Daoy (cell line): ENCODE results near the gene IL11RA. TPM values are rescaled to one million over a fixed set of nuclear protein-coding genes. Genes with fewer than 3 reads are reported as not detected.

Experiments used
- DNase-seq: peaks from one replicate; pipeline ENCODE4 v3.0.0-alpha.2; 2015; ENCODE audit warnings: low read depth
- total RNA-seq: library from RNA; depleted of rRNA; stranded (reverse); fragments of >200 nt; shearing (Covaris generic); gene quantifications from 2 replicates; pipeline ENCODE4 v1.2.3, GENCODE V29; 2014; rRNA removed

The IL11RA gene
- total RNA-seq, result 6.1 and 9.0 TPM in 2 replicates

DNA sequence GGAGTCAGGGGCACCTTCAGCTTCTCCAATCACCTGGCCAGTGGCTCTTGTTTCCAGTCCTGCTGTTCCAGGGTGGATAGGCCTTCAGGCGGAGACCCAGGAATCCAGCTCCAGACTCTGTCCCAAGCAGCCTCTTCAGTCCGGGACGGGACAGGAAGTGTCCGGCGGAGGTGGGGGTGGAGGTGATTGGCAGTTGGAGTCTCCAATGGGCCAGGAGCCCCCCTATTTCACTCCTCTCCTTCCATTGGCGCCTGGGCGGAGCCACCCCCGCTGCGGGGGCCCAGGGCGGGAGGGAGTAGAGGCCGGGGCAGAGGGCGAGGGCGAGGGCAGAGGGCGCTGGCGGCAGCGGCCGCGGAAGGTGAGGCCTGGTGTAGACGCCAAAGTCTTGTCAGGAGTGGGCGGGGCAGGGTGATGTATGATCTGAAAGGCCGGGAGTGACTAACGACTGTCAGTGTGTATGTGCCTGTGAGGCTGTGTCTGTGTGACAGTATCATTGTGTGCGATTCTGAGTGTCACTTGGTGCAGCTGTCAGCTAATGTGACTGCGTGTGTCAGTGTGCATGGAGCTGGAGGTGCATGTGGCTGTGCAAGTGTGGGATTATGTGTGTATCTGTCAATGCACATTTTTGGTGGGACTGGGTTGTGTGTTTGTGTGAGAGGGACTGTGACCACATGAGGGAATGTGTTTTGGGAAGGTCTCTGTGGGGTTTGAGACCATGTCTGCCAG lies at the start of gene IL11RA:
IL11RA (plus strand) TSS at position 310 of the 726 bp plus-strand sequence. CDS start 3,033 bp downstream, outside the sequence.
- peak; percentile 87 for DNase-seq

DNA sequence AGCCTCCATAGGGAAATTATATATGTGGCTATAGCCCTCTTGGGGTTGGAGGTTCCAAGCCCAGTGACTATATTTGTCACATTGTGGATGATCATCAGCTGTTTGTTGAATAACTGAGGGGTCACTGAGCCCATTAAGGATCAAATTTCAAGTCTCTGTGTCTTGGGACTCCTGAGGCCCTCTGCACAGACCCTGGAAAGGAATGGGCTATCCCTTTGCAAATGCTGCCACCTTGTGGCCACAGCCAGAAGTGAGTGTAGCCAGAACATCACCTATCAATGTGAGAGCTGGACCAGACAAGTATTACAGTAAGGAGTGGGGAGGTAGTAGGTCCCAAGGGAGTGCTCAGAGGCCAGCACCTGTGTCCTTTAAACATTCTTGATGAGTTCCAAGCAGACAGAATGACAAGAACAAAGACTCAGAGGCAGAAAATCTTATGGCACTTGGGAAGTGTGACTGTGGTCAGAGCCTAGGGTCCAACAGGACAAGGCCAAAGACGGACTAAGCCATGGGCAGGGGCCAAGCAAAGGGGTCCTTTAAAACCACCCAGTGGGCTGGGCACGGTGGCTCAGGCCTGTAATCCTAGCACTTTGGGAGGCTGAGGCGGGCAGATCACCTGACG lies 48.3 kb upstream of the IL11RA start:
- DNase-seq, result peak; percentile 79

DNA sequence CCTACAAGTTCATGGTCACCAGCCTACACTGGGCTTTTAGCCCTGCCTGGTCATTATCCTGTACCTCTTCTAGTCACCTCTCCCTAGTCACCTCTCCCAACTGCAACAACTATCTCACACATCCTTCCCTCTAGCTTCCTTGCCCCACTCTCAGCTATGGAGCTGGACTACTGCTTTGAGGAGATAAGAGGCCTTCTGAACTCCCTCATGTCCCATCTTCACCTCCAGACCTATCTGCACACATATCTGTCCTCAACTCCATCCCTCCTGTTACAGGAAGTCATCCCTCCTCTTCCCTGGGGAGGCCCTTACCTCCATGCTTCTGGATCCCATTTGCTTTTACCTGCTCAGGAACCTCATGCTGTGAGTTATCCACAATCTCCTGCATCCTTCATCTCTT lies 45.8 kb upstream of the IL11RA start:
- no peak for DNase-seq

DNA sequence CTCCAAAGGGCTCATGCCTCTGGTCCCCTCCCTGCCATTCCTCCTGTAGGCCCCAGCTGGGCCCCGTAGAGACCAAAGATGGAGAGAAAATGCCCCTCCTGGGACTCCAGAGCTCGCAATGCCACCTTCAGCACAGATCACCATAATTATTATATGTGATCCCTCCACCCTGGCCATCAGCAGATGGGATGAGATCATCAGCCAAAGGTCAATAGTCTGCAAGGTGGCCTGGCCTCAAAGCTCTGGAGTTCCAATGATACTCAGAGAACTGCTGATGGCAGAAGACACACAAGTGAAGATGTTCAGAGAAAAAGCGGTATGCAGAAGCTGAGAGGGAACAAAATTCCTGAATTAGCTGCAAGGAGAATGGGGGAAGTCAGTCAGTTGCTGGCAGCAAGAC lies 45.1 kb upstream of the IL11RA start:
- no peak for DNase-seq

DNA sequence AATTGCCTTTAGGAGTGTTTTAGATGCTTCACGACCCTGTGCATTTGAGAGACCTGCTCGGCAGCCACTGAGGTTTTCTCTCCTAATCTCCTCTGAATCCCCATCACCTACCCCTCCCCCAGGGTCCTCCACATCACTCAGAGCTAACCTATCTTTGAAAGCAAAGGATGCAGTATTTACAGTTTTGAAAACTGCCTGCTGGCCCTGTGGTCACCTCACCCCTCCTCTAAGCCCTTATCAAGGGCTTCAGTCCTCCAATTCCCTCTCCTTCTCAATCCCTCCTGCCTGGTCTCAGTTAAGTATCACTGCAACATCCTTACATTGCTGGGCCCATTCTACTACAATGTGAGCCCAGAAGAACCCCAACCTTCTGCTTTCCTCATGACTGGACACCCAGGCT lies 44.7 kb upstream of the IL11RA start:
- DNase-seq, result no peak

DNA sequence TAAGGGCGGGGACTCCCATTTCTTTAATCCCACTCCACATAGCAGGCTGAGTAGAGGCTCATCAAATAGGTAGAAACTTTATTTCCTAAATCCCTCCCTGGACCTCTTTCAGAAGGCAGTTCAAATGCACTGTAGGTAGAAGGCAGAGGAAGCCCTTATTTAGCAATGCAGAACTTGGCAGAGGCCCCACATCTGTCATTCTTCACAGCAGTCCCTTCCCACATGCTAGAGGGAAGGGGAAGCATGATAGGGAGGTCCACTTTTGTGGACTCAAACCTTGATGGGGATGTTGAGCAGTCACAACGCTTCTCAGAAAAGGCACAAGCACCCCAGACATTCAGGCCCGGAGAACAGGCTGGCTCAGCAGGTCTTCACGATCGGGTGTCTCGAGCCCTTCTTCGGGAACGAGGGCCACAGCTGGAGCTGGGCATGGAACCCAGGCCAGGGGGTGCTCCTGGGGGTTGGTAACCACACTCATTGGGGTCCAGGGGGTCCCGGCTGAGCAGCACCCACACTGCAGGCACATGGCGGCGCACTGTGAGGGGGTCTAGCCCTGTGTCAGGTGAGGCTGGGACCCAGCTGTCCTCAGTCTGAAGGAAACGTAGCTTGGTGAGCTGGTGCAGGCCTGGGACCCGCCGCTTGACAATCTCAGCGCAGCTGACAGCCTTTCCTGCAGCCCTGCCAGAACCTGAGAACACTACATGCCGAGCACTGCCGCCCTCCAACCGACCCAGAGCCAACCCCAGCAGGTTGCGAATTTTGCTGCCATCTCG lies 41.4 kb upstream of the IL11RA start:
- DNase-seq, result no peak

DNA sequence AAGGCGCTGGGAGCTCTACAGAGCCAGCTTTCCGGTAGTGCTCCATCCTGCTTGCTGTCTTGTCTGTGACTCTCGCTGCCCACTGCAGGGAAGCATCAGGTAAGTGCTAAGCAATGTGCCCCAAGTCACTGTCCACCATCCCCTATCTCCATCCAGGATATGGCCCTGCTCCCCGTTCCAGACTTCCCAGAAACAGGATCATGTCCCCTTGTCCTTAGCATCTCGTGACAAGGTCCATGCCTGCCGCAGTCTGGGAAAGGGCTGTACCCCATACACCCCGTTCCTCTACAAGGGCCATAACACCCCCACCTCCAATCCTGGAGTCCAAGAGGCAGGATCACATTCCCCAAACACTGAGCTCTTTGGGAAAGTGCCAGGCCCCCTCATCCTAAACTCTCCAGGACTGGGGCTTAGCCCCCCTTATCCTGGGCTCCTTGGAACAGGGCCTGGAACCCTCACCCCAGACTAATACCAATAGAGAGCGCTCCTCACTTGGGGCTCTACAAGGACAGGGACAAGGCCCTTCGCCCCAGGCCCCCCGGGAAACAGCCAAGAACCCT lies 40.7 kb upstream of the IL11RA start:
- DNase-seq, result no peak

DNA sequence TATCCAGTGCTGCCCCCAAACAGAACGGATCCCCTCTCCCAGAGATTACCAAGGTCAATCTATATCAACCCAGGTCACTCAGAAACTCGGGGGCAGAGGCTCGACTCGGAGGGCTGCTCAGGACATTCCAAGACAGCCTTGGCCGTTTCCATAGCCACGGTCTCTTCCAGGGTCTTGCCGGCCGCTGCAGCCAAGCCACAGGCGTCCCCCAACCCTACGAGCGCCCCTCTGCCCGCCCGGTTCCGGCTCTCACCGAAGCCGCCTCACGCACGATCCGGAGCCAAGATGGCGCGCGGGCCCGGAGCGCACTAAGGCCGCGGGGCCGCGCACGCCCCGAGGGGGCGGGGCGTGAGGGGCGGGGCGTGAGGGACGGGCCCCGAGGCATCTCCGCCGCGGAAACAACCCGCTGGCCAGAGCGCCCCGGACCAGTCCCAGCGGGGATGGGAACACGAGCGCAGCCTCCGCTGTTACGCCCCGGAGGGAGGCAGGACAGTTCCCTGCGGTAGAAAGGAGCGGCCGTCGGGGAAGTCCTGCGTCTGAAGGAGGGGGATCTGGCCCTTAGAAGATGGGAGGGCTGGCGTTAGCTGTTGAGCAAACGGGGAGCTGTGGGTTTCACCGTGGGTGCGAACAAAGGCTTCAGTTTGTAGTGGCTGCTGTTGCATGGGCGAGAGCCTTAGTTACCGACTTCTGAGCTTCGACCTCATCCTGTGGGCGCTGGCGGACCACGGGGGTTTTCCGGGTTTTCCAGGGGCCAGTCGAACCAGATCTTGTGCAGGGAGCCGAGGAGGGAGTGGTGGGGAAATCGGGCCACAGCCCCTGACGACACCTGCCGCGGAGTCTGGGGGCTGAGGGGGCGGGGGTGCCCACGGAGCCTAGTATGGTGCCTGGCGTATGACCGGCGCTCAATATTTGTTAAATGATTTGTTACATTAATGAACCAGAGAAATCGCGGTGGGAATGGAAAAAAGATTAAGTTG lies 39.9 kb upstream of the IL11RA start, which contains the start of gene RPP25L:
RPP25L (minus strand) TSS at position 287 of the 977 bp plus-strand sequence. CDS start 801 bp downstream, outside the sequence.
- DNase-seq, result peak; percentile 93

DNA sequence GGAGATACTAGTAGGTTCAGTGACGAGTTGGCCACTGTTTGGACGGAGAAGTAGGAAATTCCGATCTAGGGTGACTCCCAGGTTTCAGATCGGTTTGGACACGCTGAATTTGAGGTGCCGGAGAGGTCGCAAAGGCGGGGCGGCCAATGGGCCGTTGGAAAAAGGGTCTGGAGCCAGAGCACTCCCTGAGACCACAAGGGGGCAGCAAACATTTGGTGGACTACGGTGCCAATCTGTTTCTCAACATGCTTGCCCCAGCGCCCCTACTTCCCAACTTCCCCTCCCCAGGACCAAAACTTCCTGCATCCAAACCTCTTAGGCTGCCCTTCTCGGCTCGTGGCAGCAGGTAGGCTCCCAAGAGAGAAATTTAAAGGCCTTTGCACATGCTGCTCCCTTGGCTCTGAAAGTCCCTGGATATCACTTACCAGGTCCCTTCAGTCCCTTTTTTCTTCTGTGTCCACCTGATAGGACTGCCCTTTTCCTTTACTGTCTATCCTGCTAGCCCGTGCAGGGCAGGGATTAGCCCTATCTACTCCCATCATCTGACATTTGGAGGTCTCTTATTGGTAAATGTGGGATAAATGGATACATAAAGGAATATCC lies 39.1 kb upstream of the IL11RA start:
- peak; percentile 86 for DNase-seq

DNA sequence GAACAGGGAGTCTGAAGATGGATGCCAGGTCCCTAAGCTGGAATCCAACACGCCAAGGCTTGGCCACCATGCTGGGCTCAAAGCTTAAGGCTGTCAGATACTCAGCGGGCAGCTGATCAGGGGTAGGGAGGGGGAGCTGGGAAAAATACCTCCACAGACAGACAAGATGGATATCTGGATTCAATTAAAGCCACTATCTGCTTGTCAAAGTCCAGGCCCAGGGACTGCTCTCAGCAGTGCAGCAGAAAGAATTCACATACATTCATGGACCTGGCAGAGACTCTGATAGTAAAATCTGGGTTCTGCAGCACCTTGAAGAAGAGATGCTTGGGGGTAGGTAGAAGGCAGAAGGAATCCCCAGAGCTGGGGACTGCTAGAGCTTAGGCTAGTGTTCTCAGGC lies 36.9 kb upstream of the IL11RA start:
- DNase-seq, result no peak

DNA sequence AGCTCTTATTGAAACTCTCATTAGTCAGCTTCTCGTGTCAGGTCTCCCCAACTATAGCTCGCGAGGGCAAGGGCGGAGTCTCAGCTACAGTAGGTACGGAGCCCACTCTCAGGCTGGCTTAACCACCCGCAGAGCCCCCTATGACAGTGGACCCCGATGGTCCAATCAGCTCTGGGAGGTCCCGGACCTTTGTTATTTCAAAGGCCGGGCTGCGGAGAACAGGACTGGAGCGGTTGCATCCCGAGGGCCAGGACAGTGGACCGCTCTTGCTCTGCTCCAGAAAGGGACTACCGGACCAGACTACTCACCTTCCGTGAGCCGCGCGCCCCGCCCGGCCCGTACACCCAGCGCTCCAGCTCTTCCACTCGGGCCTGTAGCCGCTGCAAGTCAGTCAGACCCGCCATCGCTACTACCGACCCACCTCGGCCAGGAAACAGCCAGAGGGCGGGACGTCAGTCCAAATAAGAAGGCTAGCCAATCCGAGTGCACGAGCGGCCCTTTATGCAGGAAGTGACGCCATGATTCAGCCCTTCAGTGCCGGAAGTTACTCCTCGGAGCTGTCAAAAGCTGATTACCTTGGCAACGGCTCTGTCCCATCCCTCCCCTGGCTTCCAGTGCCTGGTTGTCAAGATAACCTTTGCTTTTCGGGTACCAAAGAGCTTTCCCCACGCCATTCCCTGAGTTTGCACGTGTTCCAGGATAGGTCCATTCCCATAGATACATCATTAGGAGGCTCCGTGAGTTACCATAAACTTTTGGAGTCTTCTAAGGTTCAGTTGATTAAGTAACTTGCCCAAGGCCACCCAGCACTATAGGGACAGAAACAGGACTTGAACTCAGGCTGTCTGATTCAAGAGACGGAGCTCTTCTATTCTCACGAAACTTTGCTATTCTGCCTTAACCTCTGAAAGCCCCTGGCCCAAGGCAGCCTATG lies 31.7 kb upstream of the IL11RA start, which contains the start of gene DCTN3:
DCTN3 (minus strand) TSS at position 435 of the 934 bp plus-strand sequence; CDS start at position 404, 31 bp downstream.
- DNase-seq, result peak; percentile 97

DNA sequence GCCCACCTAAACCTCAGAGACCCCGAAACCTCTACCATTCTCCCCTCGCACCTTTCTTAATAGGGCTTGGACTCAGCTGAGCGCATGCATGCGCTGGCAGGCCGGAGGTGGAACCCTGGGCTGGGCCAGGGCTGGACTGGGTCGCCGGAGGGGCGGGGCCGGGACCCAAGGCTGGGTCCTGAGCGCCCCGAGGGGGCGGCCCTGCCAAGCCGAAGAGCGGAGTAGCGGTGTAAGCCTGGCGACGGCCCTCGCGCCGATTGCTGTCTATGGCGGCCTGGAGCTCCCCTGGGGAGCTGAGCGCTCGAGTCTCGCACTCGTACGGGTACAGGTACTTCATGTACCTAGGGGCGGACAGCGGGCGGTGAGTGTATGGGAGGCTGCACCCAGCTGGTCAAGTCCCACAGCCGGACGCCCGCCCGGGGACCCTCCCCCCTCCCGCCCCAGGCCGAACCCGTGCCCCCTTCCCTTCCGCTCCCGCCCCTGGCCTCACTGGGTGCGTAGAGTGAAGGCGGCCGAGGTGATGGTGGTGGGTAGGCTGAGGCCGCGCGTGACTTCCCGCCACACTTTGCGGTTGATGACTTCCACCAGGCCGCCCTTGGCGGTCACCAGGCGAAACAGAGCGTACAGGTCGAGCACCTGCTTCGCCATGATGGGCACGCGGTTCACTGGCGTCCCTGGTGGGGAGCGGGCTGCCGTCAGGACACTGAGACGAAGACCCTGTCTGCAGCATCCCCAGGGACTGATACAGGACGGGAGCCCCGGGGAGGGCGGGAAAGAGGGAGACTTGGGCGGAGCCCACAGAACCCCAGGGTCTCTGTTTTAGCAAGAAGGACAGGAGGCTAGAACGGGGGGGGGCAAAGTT lies 28.4 kb upstream of the IL11RA start:
- no peak for DNase-seq

DNA sequence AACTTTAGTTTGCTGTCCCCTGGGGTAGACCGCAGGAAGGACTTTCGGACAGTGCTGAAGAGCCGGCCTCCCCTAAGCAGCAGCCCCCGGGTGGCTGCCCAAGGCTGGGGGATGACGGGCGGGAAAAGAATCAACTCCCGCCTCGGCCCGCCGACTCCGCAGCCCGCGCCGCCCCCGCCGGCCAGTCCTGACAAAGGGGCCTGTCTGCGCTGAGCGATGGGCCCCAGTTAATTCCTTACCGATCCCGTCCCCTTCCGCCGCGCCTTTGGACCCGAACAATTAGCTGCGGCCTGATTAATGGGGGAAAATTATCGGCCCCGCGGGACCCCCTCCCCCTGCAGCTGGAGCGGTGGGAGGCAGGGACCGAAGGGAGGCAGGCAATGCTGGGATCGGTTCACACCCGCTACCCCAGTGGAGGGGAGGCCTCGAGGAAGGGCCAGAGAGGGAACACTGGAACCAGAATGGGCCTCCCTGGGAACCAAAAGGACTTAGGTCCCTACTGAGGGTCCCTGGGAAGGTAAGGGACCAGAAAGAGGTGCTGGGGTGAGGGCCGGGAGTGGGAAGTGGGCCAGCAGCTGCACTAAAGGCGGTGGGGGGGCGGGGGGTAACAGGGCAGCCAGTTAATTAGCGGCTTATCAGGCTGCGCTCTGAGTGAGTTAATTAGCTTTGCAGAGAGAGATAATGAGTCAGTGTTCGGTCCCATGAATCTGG lies 27.4 kb upstream of the IL11RA start:
- DNase-seq, result no peak

DNA sequence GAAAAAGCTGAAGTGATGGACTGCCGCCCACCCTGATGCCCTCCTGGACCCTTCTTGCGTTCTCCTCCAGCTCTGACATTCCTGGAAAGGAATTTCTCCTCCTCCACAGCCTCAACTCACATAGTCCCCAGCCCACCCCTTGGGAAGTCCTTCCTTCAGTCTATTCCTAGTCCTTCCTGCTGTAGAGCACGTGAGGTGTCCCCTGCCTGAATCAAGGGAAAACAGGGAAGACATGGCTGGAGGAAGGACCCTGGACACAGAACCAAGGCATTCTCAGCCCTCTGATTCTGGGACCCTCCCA lies 26.8 kb upstream of the IL11RA start:
- DNase-seq, result no peak

DNA sequence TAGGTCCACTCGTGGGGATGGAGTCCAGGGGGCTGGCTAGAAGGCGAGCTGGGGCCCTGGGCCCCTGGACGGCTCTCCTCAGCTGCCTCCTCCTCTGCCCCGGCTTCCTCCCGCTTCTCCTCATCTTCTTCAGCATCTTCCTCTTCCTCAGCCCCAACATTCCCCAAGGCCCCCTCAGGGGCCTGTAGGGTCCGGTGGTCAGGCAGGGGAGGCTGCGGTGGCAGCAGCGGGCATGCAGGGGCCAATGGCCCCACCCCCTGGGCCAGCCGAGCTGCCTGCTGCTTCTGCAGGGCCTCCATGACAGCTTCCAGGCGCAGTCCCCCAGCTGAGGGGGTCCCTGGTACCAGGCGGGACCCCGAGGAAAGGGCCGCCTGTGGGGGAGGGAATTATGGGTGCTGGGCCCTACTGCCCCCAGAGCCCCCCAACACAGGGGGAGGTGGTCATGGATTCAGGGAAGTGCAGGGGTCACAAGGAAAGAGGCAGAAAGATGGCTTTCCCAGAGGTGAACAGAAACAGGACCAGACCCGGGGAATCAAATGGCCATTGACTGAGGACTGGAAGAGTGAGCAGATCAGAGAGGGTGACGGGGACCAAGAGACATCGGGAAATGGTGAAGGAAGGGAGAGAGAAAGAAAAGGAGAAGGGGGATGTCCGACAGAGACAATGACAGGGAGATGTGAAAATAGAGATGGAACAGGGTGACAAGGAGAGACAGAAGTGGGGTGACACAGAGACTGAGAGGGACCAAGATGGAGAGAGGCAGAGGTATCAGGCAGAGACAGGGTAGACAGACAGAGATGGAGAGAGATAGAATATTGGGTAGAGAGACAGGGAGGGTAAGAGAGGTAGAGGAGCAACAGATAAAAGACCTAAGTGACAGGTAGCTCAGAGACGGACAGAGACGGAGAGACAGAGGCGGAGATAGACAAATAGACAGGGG lies 24.0 kb upstream of the IL11RA start:
- no peak for DNase-seq

DNA sequence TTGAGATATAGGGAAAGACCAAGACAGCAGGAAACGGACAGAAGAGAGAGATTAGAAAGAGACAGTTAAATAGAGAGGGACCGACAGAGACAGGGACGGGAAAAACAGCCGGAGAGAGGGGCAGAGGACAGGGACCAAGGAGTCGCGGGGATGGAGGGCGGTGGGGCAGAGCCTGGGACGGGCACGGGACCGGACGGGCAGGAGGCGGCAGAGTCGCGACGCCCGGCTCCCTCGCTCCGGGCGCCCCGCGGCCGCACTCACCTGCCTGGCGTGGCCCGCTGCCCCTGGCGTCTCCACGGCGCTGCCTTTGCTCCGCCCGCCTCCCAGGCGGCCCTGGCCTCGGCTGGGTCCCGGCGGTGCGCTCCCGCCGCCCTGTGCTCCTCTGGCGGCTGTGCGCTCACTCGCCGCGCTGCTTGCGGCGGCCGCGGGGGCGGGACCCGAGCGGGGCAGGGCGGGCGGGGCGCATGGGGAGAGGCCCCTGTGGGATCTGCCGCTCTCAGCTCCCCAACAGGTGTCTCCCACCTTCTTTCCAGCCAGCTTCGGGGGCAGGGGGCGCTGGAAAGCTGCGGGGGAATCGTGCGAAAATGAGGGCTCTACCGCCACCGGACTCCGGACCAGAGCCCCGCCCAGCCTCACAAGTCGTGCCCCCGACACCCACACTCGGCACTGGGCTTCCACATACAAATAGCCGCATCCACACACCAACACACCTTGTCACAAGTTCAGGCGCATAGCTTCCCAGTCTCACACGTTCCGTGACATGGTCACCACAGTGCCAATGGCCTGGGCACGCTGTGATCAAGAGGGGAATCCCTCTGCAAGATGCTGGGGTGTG lies 23.1 kb upstream of the IL11RA start, which contains the start of gene ARID3C:
ARID3C (minus strand) TSS at position 411 of the 835 bp plus-strand sequence. CDS start 1,052 bp downstream, outside the sequence.
- peak; percentile 51 for DNase-seq
